Right lobe of liver (tissue), 6 donors: ENCODE measurements around the gene ARHGAP44. TPM values are rescaled to one million over a fixed set of nuclear protein-coding genes. Genes with fewer than 3 reads are reported as not detected.
"Not testable (repeated sequence)": the region's sequence is repeated elsewhere in the genome, so short reads cannot be mapped to it uniquely, and the experiment has no call there.

Experiments
- ATAC-seq, 4 donors: fragments of 200-7000 bp; cut with Tn5 transposase; one replicate each; pipeline ENCODE4 v1.9.1; 2020; ENCODE audit warnings: mild to moderate bottlenecking in 4 of 4, moderate library complexity in 4 of 4
- DNase-seq, 3 donors: peaks; one replicate each; pipeline ENCODE4 v3.0.0-alpha.2; 2020
- H3K27ac ChIP-seq, 3 donors: fragments of 200-600 bp; one replicate each; pipeline ENCODE4 v1.8.0; 2022
- H3K27me3 ChIP-seq, 2 donors: fragments of 200-600 bp; one replicate each; pipeline ENCODE4 v1.8.0; 2022
- H3K36me3 ChIP-seq, 4 donors: fragments of 200-600 bp; sonication (generic) in 1 of 4; one replicate each; pipeline versions ENCODE4 v1.5.1 to v1.8.0; 2017 to 2022; ENCODE audit warnings: control low read depth in 1 of 4
- H3K4me1 ChIP-seq, 4 donors: fragments of 200-600 bp; sonication (generic) in 1 of 4; one replicate each; pipeline versions ENCODE4 v1.5.1 to v1.8.0; 2017 to 2022; ENCODE audit warnings: control low read depth in 1 of 4
- H3K4me3 ChIP-seq, 3 donors: fragments of 200-600 bp; one replicate each; pipeline ENCODE4 v1.8.0; 2022
- H3K9me3 ChIP-seq, 4 donors: fragments of 200-600 bp; sonication (generic) in 1 of 4; one replicate each; pipeline versions ENCODE4 v1.5.1 to v1.8.0; 2017 to 2022; ENCODE audit warnings: control low read depth in 1 of 4
- CTCF ChIP-seq, 4 donors: fragments of 200-600 bp in 3 of 4; fragments of 450-650 bp in 1 of 4; IDR thresholded peaks; one replicate each; pipeline versions ENCODE4 v1.5.1 to v1.8.0; 2016 to 2022; ENCODE audit warnings: antibody characterized with exemption in 4 of 4, mild to moderate bottlenecking in 2 of 4
- POLR2A ChIP-seq: fragments of 450-650 bp; IDR thresholded peaks from one replicate; pipeline ENCODE4 v1.6.1; 2017; ENCODE audit warnings: antibody characterized with exemption, mild to moderate bottlenecking
- WGBS: methylation state at CpG from one replicate; pipeline ENCODE4 v1.1.6; 2018; ENCODE audit warnings: low coverage, low lambda C conversion rate; ENCODE audit not compliant: insufficient coverage; ENCODE audit errors: missing lambda C conversion rate; 5-methylcytosine and 5-hydroxymethylcytosine counted together
- intact Hi-C, 2 donors: fragments of 100-400 bp; cut with DNase I; formaldehyde crosslinking; loops; one replicate each; pipeline versions ENCODE4 v1.11.2 to v1.14.1; 2022
- total RNA-seq, 6 experiments: library from RNA; depleted of rRNA in 2 of 6; stranded (reverse); fragments of >200 nt in 2 of 6; fragmentation: NEBNext Ultra II Directional in 3 of 6; extraction: Animal tissue kit (Norgen Biotek cat#: 25700) in 3 of 6; gene quantifications; one replicate each; pipeline versions ENCODE4 v1.1.0 to v1.2.4, GENCODE V29; 2016 to 2023
- donor health status: DM: no; HTN: yes; CAD: no.
- donor health status: DM: no; HTN: no; CAD: no.
- donor health status: DM: no; HTN: no; CAD: no.
- donor health status: DM: no; HTN: yes; CAD: no.
- donor health status: DM: no; HTN: yes; CAD: no.

ARHGAP44 gene
- total RNA-seq, 6 experiments from 2014 or later: 0.49 to 1.1 (median 0.63) TPM

- H3K9me3 ChIP-seq: no peaks in the 10 kb centered on the region
- TF ChIP-seq POLR2A (no peak), CTCF (IDR thresholded peaks at IDR 0.05) (no peak)
- H3K36me3 ChIP-seq: no peaks in the 10 kb centered on the region
- H3K27ac ChIP-seq: no peak overlapping the region
- intact Hi-C loops: no loop called here
- DNase-seq (no peak), ATAC-seq (no peak)
- H3K27me3 ChIP-seq: no peaks in the 10 kb centered on the region
- 68% methylated on average over 8 of the region's 8 CpGs for WGBS
- no peaks in the 10 kb centered on the region for H3K4me1 ChIP-seq
- H3K4me3 ChIP-seq: no peak overlapping the region
These were observed 88.8 kb downstream of the ARHGAP44 start for GRCh38 chr17:12877953-12878669.

- ATAC-seq, H3K9me3 ChIP-seq, DNase-seq, intact Hi-C loops, H3K4me1 ChIP-seq, H3K36me3 ChIP-seq, H3K4me3 ChIP-seq, H3K27me3 ChIP-seq, H3K27ac ChIP-seq: not testable (repeated sequence)
- WGBS: 68% methylated on average over 5 of the region's 5 CpGs
These were observed 89.8 kb downstream of the ARHGAP44 start for GRCh38 chr17:12879096-12879495.

GRCh38 chr17:12883472-12883871 lies 94.2 kb downstream of the ARHGAP44 start:
- ATAC-seq (no peak), DNase-seq (no peak)
- Histone ChIP-seq H3K27me3 (no peaks in the 10 kb centered on the region), H3K4me1 (no peaks in the 10 kb centered on the region), H3K36me3 (no peaks in the 10 kb centered on the region), H3K9me3 (no peaks in the 10 kb centered on the region), H3K4me3 (no peak overlapping the region), H3K27ac (no peak overlapping the region)
- TF ChIP-seq CTCF (IDR thresholded peaks at IDR 0.05): no peak
- no peak for TF ChIP-seq POLR2A
- intact Hi-C loops: no loop called here
- WGBS: 46% methylated on average over 2 of the region's 2 CpGs

- Histone ChIP-seq H3K4me1 (no peaks in the 10 kb centered on the region), H3K4me3 (no peak overlapping the region), H3K36me3 (no peaks in the 10 kb centered on the region), H3K27me3 (no peaks in the 10 kb centered on the region), H3K27ac (no peak overlapping the region), H3K9me3 (no peaks in the 10 kb centered on the region)
- 65% methylated on average over 2 of the region's 2 CpGs for WGBS
- ATAC-seq: no peak
- intact Hi-C loops: no loop called here
- DNase-seq: no peak
- TF ChIP-seq POLR2A: no peak
These were observed 97.8 kb downstream of the ARHGAP44 start for GRCh38 chr17:12887088-12887487.

- no peak overlapping the region for H3K27ac ChIP-seq
- no peak for TF ChIP-seq CTCF (IDR thresholded peaks at IDR 0.05)
- no peak for TF ChIP-seq POLR2A
- ATAC-seq: no peak
- 73% methylated on average over 6 of the region's 11 CpGs for WGBS
- no peaks in the 10 kb centered on the region for H3K36me3 ChIP-seq
- no peak overlapping the region for H3K4me3 ChIP-seq
- no peaks in the 10 kb centered on the region for H3K9me3 ChIP-seq
- no peak for DNase-seq
- intact Hi-C loops: no loop called here
- H3K4me1 ChIP-seq: no peaks in the 10 kb centered on the region
- H3K27me3 ChIP-seq: no peaks in the 10 kb centered on the region
These were observed 107.0 kb downstream of the ARHGAP44 start for GRCh38 chr17:12896180-12896785.
